Ovary (tissue), 9 donors: ENCODE measurements around the gene CGB5. TPM values are rescaled to one million over a fixed set of nuclear protein-coding genes. Genes with fewer than 3 reads are reported as not detected.
"Not testable (repeated sequence)": the region's sequence is repeated elsewhere in the genome, so short reads cannot be mapped to it uniquely, and the experiment has no call there.

ENCODE experiments used
- DNase-seq, 5 donors: peaks; one replicate each; pipeline ENCODE4 v3.0.0-alpha.2; 2019 to 2020
- H3K27ac ChIP-seq, 2 donors: fragments of 200-600 bp; one replicate each; pipeline versions ENCODE4 v1.5.1 to v1.8.0; 2019 to 2022
- H3K27me3 ChIP-seq: fragments of 200-600 bp; one replicate; pipeline ENCODE4 v1.8.0; 2022
- H3K36me3 ChIP-seq: fragments of 200-600 bp; sonication (generic); one replicate; pipeline ENCODE4 v1.5.1; 2019
- H3K4me1 ChIP-seq: one replicate; pipeline ENCODE4 v1.8.1; 2013; ENCODE audit warnings: mild to moderate bottlenecking, moderate library complexity; ENCODE audit not compliant: insufficient read depth
- H3K4me3 ChIP-seq: fragments of 200-600 bp; sonication (generic); one replicate; pipeline ENCODE4 v1.5.1; 2017
- H3K9me3 ChIP-seq, 2 donors: fragments of 200-600 bp in 1 of 2; sonication (generic) in 1 of 2; one replicate each; pipeline versions ENCODE4 v1.5.1 to v1.8.1; 2013 to 2019; ENCODE audit warnings: mild to moderate bottlenecking in 1 of 2, moderate library complexity in 1 of 2
- POLR2A ChIP-seq: fragments of 450-650 bp; IDR thresholded peaks from one replicate; pipeline ENCODE4 v1.6.1; 2017; ENCODE audit warnings: antibody characterized with exemption, mild to moderate bottlenecking, moderate library complexity
- WGBS, 3 donors: extraction: QIAGEN DNeasy Blood & Tissue Kit in 1 of 3; methylation state at CpG; one replicate each; pipeline versions ENCODE4 v1.1.5 to v1.1.7; 2013 to 2017; 5-methylcytosine and 5-hydroxymethylcytosine counted together
- intact Hi-C, 4 donors: fragments of 100-400 bp; cut with DNase I; formaldehyde crosslinking; loops; one replicate each; pipeline versions ENCODE4 v1.11.0 to v1.15.1; 2022 to 2023
- polyA plus RNA-seq, 2 donors: library from polyadenylated mRNA; stranded (reverse); fragments of 200-250 nt in 1 of 2; fragments of 350-450 nt in 1 of 2; fragmentation: Illumina TruSeq in 1 of 2; extraction: RNeasy Lipid Tissue Mini Kit (QIAGEN cat#74804) in 1 of 2; gene quantifications; one replicate each; pipeline ENCODE4 v1.2.3, GENCODE V29; 2013 to 2014
- total RNA-seq, 7 donors: library from RNA; depleted of rRNA in 2 of 7; stranded (reverse); fragments of >200 nt in 2 of 7; fragmentation: NEBNext Ultra II Directional in 3 of 7; extraction: Animal tissue kit (Norgen Biotek cat#: 25700) in 3 of 7; gene quantifications; one replicate each; pipeline versions ENCODE4 v1.1.0 to v1.2.4, GENCODE V29; 2016 to 2023
- donor health status: DM: no; HTN: no; CAD: no; lungs with moderate emphysema.
- donor health status: DM: no; HTN: no; CAD: no.
- donor health status: Bipolar disorder and iron deficiency.
- donor health status: DM: yes; HTN: yes; CAD: no.
- donor health status: DM: no; HTN: no; CAD: no.
- donor health status: DM: yes; HTN: yes; CAD: no.

CGB5 gene
- total and polyA plus RNA-seq, 9 donors, result not detected

DNA sequence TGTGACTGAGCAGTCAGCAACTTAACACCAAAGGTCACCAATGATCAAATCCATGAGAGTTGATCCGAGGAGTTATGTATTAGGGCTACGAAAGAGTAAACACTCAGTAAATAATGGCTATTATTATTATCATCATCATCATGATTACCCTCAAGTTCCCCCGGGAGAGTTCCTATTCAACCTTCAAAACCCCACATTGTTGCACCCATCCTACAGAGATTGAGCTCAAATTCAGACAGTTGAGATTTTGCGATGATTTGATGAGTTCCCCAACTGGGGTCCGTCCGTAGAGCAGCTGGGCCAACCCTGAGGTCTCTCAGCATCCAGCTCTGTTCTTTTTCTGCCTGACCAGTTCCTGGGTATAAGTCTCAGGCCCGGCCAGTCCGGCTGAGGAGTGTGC, 5.5 kb upstream of the CGB5 start:
- H3K4me3 ChIP-seq, intact Hi-C loops, H3K4me1 ChIP-seq, H3K27me3 ChIP-seq, H3K27ac ChIP-seq, H3K36me3 ChIP-seq, DNase-seq, H3K9me3 ChIP-seq: not testable (repeated sequence)
- 85 to 88% (median 85%) methylated on average over 7 to 8 of the region's 8 CpGs for WGBS, 3 donors

DNA sequence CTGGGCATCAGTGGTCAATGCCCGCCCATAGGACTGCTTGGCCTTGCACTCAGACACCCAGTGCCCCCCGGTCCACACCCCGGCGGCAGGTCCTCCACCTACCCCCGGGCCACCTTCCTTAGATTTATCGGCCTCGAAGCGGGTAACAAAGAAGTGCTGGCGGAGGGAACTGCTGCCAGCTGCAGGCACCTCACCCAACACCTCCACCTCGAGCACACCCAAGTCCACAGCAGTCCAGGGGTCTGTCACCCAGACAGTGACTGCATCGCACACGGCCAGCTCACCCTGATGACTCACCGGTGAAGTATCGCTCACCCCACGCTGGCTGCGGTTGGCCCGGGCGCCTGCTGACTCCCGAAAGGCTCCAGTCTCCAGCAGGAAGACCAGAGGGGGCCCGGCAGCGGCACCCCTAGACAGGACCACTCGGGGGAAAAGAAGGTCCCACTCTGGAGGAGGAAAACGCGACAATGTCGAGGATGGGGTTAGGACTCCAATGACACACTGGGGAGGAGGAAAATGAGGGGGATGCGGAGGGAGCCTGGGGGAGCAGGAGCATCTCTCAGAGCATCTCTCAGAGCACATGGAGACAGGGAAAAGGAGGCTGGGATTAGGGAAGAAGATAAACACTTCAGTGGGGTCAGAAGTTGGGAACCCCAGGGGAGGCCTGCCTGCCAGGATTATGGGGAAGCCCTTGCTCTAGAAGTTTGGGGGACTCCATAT, 4.9 kb upstream of the CGB5 start:
- H3K4me3 ChIP-seq, H3K27me3 ChIP-seq, H3K4me1 ChIP-seq, DNase-seq, H3K36me3 ChIP-seq, intact Hi-C loops, H3K27ac ChIP-seq, H3K9me3 ChIP-seq: not testable (repeated sequence)
- WGBS, 3 donors, result 83 to 89% (median 83%) methylated on average over 26 of the region's 26 CpGs

DNA sequence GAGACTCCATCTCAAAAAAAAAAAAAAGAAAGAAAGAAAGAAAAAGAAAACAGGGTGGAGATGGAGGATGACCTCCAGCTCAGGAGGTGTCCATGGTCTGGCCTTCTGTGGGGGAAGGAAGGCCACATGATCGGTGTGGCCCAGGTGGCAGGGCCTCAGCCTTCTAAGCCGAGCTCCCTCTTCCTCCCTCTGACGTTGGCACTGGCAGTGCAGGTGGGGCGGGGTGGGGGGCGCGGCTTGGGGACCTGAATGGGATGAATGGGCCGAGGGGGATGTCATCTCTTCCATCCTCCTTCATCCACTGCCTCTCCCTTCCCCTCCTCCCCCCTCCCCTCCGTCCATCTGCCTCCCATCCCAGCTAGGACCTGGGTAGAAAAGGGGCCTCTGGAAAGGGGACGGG, 3.9 kb upstream of the CGB5 start:
- H3K4me3 ChIP-seq, H3K9me3 ChIP-seq, DNase-seq, H3K27me3 ChIP-seq, H3K36me3 ChIP-seq, H3K27ac ChIP-seq, H3K4me1 ChIP-seq, intact Hi-C loops: not testable (repeated sequence)
- WGBS, 3 donors, result 55 to 69% (median 66%) methylated on average over 9 of the region's 9 CpGs

DNA sequence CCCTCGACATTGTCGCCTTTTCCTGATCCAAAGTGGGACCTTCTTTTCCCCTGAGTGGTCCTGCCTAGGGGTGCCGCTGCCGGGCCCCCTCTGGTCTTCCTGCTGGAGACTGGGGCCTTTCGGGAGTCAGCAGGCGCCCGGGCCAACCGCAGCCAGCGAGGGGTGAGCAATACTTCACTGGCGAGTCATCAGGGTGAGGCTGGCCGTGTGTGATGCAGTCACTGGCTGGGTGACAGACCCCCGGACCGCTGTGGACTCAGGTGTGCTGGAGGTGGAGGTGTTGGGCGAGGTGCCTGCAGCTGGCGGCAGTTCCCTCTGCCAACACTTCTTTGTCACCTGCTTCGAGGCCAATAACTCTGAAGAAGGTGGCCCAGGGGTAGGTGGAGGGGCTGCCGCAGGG, 1.5 kb upstream of the CGB5 start:
- WGBS, 3 donors, result 75 to 80% (median 79%) methylated on average over 13 to 17 of the region's 17 CpGs
- Histone ChIP-seq H3K27me3 (no peaks in the 10 kb centered on the region), H3K27ac (no peak overlapping the region), H3K36me3 (no peaks in the 10 kb centered on the region), H3K9me3 (no peaks in the 10 kb centered on the region), H3K4me1 (no peaks in the 10 kb centered on the region), H3K4me3 (no peak overlapping the region)
- no peak for DNase-seq
- no peak for TF ChIP-seq POLR2A
- intact Hi-C loops, result no loop called here

DNA sequence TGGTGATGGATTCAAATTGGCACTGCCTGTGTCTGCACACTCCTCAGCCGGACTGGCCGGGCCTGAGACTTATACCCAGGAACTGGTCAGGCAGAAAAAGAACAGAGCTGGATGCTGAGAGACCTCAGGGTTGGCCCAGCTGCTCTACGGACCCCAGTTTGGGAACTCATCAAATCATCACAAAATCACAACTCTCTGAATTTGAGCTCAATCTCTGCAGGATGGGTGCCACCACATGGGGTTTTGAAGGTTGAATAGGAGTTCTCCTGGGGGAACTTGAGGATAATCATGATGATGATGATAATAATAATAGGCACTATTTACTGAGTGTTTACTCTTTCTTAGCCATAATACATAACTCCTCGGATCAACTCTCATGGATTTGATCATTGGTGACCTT, 982 bp upstream of the CGB5 start:
- H3K27me3 ChIP-seq, H3K36me3 ChIP-seq, H3K27ac ChIP-seq, DNase-seq, H3K4me1 ChIP-seq, intact Hi-C loops, H3K9me3 ChIP-seq, H3K4me3 ChIP-seq: not testable (repeated sequence)
- 63 to 87% (median 80%) methylated on average over 3 to 4 of the region's 4 CpGs for WGBS, 3 donors

- H3K36me3 ChIP-seq, H3K27me3 ChIP-seq, H3K27ac ChIP-seq, H3K4me1 ChIP-seq, H3K9me3 ChIP-seq, DNase-seq, intact Hi-C loops, H3K4me3 ChIP-seq: not testable (repeated sequence)
- 59 to 72% (median 70%) methylated on average over 6 to 12 of the region's 12 CpGs for WGBS, 3 donors
Observed at GRCh38 chr19:49049011-49049410, 5.4 kb downstream of the CGB5 start, which contains the start of gene CGB8. Gene CGB8 (minus strand): TSS chr19:49049111. CDS start chr19:49048739, 372 bp downstream.

- DNase-seq, H3K27me3 ChIP-seq, H3K9me3 ChIP-seq, H3K4me3 ChIP-seq, intact Hi-C loops, H3K36me3 ChIP-seq, H3K4me1 ChIP-seq, H3K27ac ChIP-seq: not testable (repeated sequence)
- WGBS, 3 donors, result 69 to 83% (median 71%) methylated on average over 3 of the region's 4 CpGs
Observed at GRCh38 chr19:49049834-49050233, 6.2 kb downstream of the CGB5 start.

DNA sequence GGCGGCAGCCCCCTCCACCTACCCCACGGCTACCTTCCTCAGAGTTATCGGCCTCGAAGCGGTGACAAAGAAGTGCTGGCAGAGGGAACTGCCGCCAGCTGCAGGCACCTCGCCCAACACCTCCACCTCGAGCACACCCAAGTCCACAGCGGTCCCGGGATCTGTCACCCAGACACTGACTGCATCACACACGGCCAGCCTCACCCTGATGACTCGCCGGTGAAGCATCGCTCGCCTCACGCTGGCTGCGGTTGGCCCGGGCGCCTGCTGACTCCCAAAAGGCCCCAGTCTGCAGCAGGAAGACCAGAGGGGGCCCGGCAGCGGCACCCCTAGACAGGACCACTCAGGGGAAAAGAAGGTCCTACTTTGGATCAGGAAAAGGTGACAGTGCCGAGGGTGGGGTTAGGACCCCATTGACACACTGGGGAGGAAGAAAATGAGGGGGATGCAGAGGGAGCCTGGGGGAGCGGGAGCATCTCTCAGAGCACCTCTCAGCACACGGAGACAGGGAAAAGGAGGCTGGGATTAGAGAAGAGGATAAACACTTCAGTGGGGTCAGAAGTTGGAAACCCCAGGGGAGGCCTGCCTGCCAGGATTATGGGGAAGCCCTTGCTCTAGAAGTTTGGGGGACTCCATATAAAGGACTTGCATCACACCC, 6.9 kb downstream of the CGB5 start:
- H3K9me3 ChIP-seq, DNase-seq, intact Hi-C loops, H3K27me3 ChIP-seq, H3K4me3 ChIP-seq, H3K27ac ChIP-seq, H3K36me3 ChIP-seq, H3K4me1 ChIP-seq: not testable (repeated sequence)
- 71 to 78% (median 76%) methylated on average over 24 of the region's 24 CpGs for whole genome bisulfite sequencing, 3 donors
